DOHH2 (cell line): Measurements from ENCODE around the gene XYLT2.
A peak's percentile ranks its signal among the peaks of the same experiment; 100 is the strongest.

Experiments used
- H3F3A ChIP-seq: fragments of 200-600 bp; sonication (generic), shearing (Covaris generic); 2 replicates; pipeline ENCODE4 v1.6.0; 2016; ENCODE audit warnings: antibody characterized with exemption, mild to moderate bottlenecking; ENCODE audit not compliant: control insufficient read depth, insufficient read depth
- H3K27ac ChIP-seq: fragments of 200-600 bp; sonication (generic); 2 replicates; pipeline ENCODE4 v1.5.1; 2014; ENCODE audit warnings: low read depth, mild to moderate bottlenecking, low read length, moderate library complexity
- H3K27me3 ChIP-seq: fragments of 200-600 bp; sonication (generic); 2 replicates; pipeline ENCODE4 v1.6.1; 2014; ENCODE audit warnings: mild to moderate bottlenecking, low read length, mixed read lengths; ENCODE audit not compliant: control insufficient read depth
- H3K36me3 ChIP-seq: fragments of 200-600 bp; sonication (generic); 2 replicates; pipeline ENCODE4 v1.6.1; 2014; ENCODE audit warnings: mild to moderate bottlenecking, low read length, moderate library complexity, mixed read lengths; ENCODE audit not compliant: control insufficient read depth
- H3K4me1 ChIP-seq: fragments of 200-600 bp; sonication (generic); 2 replicates; pipeline ENCODE4 v1.6.1; 2014; ENCODE audit warnings: mild to moderate bottlenecking, low read length, mixed read lengths; ENCODE audit not compliant: control insufficient read depth
- H3K4me2 ChIP-seq: fragments of 200-600 bp; sonication (generic); 2 replicates; pipeline ENCODE4 v1.6.0; 2014; ENCODE audit warnings: mild to moderate bottlenecking, low read length, moderate library complexity
- H3K4me3 ChIP-seq: fragments of 200-600 bp; sonication (generic); 2 replicates; pipeline ENCODE4 v1.5.1; 2014; ENCODE audit warnings: mild to moderate bottlenecking, low read length, mixed read lengths
- H3K79me2 ChIP-seq: fragments of 200-600 bp; sonication (generic); 2 replicates; pipeline ENCODE4 v1.6.1; 2014; ENCODE audit warnings: mild to moderate bottlenecking, low read length, mixed read lengths; ENCODE audit not compliant: control insufficient read depth
- H3K9me2 ChIP-seq: fragments of 200-600 bp; sonication (generic); replicated peaks from 2 replicates; pipeline ENCODE4 v1.6.1; 2014; ENCODE audit warnings: mild to moderate bottlenecking, low read length, mixed read lengths; ENCODE audit not compliant: control insufficient read depth
- H3K9me3 ChIP-seq: fragments of 200-600 bp; sonication (generic); 2 replicates; pipeline ENCODE4 v1.6.1; 2014; ENCODE audit warnings: antibody characterized with exemption, low read length, mixed read lengths; ENCODE audit not compliant: control insufficient read depth, insufficient read depth
- H4K20me1 ChIP-seq: fragments of 200-600 bp; sonication (generic); 2 replicates; pipeline ENCODE4 v1.6.0; 2014; ENCODE audit warnings: low read depth, mild to moderate bottlenecking, antibody characterized with exemption, low read length, moderate library complexity; ENCODE audit not compliant: control insufficient read depth, insufficient read depth
- EZH2phosphoT487 ChIP-seq: fragments of 200-600 bp; sonication (generic); IDR thresholded peaks from 2 replicates; pipeline ENCODE4 v1.6.1; 2017; ENCODE audit warnings: borderline replicate concordance, mild to moderate bottlenecking, antibody characterized with exemption, low read length, moderate library complexity, mixed read lengths
- TF ChIP-seq, protein P1 (sequence below): fragments of 200-600 bp; sonication (generic); IDR thresholded peaks from one replicate; pipeline ENCODE4 v1.5.1; 2014; ENCODE audit warnings: antibody characterized with exemption, mild to moderate bottlenecking, low read depth, low read length; ENCODE audit not compliant: poor library complexity, severe bottlenecking

The XYLT2 gene

DNA sequence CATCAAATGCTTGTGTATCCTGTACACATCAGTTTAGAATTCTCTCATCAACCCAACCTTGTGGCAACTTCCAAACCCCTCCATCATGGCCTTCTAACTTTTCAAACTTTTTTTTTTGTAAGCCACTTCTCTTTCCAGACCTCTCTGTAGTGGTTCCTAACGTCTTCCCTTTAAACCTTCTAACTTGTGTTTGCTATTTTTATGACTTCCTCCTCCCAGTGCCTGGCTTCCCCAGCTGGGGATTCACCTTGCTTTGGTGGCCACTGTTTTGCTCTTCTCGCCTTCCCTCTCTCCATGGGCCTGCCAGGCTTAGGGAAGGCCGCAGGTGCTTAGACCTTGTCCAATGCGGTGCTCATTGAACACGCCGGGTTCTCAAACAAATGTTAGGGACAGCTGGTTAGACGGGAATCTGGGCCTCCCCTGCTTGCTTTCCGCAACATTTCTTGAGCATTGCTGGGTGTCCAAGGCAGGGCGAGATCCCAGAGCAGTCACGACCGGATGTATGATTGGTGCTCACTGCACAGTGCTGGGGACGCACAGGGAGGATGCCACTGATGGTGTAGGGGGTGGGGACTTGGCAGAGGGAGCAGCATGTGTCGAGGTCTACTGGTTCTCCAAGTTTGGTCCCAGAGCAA lies 1.1 kb upstream of the XYLT2 start:
- Histone ChIP-seq H3K27ac (no peak overlapping the region), H3K4me1 (peaks cover 17% of the 10 kb centered on the region), H3F3A (no peaks in the 10 kb centered on the region), H4K20me1 (0 out of 2 replicates have a peak, but pooled peaks cover 12% of the 10 kb centered on the region), H3K4me2 (peak overlapping the region; percentile 98), H3K4me3 (peak overlapping the region; percentile 80), H3K27me3 (peaks cover 3% of the 10 kb centered on the region; the same call in 1 of the 2 replicates), H3K79me2 (peaks cover 30% of the 10 kb centered on the region), H3K36me3 (no peaks in the 10 kb centered on the region), H3K9me3 (no peaks in the 10 kb centered on the region), H3K9me2 (no peaks in the 10 kb centered on the region)
- TF ChIP-seq, protein P1, sequence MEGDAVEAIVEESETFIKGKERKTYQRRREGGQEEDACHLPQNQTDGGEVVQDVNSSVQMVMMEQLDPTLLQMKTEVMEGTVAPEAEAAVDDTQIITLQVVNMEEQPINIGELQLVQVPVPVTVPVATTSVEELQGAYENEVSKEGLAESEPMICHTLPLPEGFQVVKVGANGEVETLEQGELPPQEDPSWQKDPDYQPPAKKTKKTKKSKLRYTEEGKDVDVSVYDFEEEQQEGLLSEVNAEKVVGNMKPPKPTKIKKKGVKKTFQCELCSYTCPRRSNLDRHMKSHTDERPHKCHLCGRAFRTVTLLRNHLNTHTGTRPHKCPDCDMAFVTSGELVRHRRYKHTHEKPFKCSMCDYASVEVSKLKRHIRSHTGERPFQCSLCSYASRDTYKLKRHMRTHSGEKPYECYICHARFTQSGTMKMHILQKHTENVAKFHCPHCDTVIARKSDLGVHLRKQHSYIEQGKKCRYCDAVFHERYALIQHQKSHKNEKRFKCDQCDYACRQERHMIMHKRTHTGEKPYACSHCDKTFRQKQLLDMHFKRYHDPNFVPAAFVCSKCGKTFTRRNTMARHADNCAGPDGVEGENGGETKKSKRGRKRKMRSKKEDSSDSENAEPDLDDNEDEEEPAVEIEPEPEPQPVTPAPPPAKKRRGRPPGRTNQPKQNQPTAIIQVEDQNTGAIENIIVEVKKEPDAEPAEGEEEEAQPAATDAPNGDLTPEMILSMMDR = no peak
- TF ChIP-seq EZH2phosphoT487 = no peak

DNA sequence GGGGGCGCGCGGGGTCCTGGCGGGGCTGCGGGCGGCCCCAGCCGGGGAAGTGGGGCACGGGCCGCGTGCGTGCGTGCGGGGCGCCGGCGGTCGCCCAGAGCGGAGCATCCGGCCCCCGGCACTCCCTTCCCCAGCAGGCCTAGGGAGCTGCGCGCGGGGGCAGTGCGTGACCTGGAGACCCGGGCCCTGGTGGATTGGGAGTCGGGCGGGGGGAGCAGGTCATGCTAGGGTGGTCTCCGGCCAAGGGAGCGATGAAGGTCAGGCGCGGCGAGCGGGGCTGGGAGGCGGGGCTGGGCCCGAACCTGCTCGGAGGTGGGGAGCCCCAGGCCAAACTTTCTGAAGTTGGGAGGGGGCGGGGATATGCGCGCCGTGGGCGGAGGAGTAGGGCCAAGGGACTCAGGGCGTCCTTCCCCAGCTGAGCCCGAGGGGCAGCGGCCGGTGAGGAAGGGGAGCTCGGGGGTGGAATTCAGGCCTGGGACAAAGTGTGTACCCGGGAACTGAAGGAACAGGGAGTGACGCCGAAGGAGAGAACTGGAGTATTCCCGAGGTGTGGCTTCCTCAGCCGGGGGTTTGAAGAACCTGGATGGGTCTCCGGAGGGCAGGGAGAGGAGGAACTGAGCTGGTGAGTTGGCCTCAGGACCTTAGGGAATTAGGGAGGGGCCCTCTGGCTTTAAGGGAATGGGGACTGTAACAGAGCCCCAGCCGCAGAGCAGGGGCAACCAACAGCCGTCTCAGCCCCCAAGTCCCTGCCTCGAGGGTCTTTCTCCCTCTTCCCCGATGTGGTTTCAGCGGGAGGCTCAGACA lies 589 bp downstream of the XYLT2 start:
- Histone ChIP-seq H3K4me1 (peaks cover 17% of the 10 kb centered on the region), H3K9me3 (no peaks in the 10 kb centered on the region), H3K4me2 (peak overlapping the region; percentile 83), H3K9me2 (no peaks in the 10 kb centered on the region), H3K27me3 (no peaks in the 10 kb centered on the region), H4K20me1 (0 out of 2 replicates have a peak, but pooled peaks cover 12% of the 10 kb centered on the region), H3K27ac (no peak overlapping the region), H3F3A (no peaks in the 10 kb centered on the region), H3K36me3 (no peaks in the 10 kb centered on the region), H3K79me2 (peaks cover 34% of the 10 kb centered on the region), H3K4me3 (peak overlapping the region; percentile 80)
- no peak for TF ChIP-seq EZH2phosphoT487
- TF ChIP-seq, protein P1 = no peak

DNA sequence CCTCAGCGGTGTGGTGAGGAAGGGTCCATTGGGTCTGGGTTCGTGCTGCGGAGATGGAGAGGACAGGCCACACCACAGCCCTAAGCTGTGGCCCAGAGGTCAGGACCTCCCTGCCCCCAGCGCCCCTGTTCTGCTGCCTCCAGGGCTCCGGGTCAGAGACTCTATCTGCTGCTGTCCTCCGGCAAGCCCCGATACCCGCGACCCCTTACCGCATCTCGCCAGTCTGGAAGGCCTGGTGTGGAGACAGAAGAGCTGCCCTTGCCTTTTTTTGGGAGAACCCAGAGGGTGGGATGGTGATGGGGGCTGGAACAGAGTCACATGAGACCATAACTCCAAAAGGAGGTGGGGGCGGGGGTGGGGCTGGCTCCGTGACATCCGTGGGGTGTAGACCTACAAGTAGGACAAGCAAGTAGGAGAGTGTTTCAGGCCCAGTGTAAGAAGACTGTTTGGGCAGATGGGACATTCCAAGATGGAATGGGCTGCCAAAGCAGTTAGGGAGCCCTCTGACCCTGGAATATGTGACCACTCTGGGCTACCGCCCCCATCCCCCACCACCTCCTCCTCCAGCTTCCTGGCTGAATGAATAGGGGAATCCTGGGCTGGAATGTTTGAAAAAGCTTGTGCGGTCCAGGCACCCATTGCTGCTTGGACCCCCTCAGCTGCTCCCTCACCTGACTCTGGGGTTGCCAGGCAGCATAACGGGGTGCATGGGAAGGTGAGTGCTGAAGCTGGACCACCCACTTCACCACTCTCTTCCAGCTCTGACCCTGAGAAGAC lies 1.4 kb downstream of the XYLT2 start:
- Histone ChIP-seq H3K36me3 (no peaks in the 10 kb centered on the region), H3K4me3 (peak overlapping the region; percentile 80), H4K20me1 (0 out of 2 replicates have a peak, but pooled peaks cover 12% of the 10 kb centered on the region), H3K27me3 (no peaks in the 10 kb centered on the region), H3K9me2 (no peaks in the 10 kb centered on the region), H3K27ac (no peak overlapping the region), H3K9me3 (no peaks in the 10 kb centered on the region), H3K79me2 (peaks cover 34% of the 10 kb centered on the region), H3F3A (no peaks in the 10 kb centered on the region), H3K4me2 (peak overlapping the region; percentile 83), H3K4me1 (peaks cover 17% of the 10 kb centered on the region)
- TF ChIP-seq, protein P1 = no peak
- TF ChIP-seq EZH2phosphoT487 = no peak
